NCI-H82 treated with DMSO at 0.1 percent for 48 hours (cell line): ENCODE measurements around the gene LAMA2.
A peak's percentile ranks its signal among the peaks of the same experiment; 100 is the strongest.

Experiments
- DNase-seq: peaks from one replicate; lab custom pipeline; 2025; ENCODE audit not compliant: unreplicated experiment; lab: John Stamatoyannopoulos, UW

The LAMA2 gene

DNA sequence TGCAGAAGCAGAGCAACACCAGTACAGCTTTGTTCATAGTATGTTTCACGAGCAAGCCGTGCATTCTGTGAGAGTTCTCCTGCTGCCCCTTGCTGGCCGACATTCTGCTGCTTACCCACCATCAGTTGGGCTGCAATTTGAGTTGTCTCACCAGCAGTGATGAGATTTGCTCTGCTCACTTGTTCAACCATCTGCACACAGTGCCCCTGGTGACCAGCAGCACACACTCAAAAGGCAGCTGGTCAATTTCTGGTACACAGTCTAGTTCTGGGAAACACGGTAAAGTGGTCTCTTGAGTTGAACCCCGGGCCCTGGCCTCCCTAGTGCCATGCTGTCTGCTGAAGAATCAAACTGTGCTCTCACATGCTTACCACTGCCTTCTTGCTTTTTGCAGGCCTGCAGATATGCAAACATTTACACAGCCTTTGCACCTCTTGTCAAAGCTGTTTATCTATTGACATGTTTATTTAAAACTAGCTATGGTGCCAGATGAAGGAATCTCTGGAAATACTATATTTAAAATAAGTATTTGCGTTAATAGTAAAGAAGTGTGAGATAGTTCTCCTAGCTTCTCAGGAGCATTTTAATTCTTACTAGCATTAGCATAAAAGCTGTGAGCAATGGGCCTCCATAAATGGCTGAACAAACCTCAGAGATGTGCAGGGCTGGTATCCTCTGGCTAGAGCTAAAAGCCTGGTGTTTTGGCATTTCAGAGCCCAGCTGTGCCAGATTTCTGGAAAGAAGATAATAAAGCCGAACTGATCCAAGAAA is 592.7 kb downstream of the LAMA2 start:
- DNase-seq, result no peak

DNA sequence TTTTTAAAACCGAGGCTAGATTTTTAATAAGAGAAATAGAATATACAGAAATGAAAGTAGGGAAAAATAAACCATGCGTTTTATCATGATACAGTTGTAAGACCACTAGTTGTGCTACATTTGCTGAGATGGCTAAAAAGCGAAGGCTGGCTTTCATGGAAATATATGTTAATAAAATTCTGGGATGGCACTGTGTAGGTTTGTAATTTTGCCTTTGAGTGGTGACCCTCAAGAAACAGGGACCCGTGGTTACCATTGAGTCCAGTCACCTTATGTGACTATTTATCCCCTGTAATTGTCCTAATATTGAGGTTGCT is 593.3 kb downstream of the LAMA2 start:
- DNase-seq, result no peak

DNA sequence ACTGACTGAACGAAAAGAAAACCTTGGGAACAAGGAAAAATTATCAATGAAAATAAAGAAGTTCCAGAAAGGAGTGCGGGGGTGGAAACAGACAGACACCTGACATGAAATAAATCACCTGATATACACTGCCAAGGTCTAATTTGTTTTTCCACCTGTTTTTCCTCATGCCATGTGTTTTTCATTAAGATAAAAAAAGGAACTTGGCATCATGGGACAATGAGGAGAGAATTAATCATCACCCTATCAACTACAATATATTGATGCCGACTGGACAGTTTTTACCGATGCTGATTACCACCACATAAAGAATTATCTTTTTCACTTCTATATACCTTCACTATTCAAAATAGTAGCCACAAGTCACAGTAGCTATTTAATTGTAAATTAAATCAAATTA is 593.9 kb downstream of the LAMA2 start:
- no peak for DNase-seq

DNA sequence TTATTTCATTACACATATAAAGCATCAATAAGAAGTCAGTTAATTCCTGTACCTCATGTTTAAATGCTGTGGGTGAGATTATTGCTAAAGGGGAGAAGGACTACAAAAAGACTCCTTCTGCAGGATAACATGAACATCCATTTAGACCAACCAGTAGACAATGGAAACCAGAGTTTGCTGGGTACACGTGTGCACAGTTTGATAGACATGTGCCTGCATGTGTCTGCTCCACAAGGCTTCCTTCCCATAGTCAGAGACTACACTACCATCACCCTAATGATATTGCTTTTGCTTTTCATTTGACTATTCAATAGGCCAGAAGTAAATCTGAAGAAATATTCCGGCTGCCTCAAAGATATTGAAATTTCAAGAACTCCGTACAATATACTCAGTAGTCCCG is 595.4 kb downstream of the LAMA2 start:
- DNase-seq, result no peak

DNA sequence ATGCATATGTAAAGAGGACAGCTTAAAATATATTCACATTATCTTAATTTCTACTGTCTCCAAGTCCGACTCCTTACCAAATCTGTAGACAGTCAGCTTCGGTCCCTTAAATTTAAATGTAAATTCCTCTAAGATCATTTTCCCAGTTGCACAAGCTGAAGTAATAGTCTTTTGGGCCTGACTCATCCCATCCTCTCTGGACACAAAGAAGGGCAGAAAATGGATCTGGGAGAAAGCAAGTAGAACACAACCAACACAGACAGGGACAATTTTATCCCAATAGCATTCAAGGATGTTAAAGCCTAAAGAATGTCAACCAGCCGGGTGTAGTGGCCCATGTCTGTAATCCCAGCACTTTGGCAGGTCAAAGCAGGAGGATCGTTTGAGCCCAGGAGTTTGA is 598.8 kb downstream of the LAMA2 start:
- no peak for DNase-seq

DNA sequence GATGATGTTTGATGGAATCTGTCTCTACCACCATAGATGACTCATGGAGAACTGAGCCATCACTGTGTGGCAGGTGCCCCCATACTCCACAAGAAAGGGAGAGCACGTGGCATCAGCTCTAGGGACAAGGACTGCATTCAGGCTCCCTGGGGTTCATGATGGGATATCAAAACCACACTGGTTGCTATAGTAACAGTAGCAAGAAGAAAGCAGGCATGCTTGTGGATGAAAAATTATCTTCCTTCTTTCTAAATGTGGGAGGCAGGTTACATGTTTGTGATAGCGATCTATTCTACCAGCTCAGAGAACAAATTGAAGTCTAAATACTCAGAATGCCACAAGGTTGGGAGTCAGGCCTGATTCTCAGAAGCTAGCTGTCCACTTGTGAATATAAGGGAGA is 602.8 kb downstream of the LAMA2 start:
- DNase-seq, result no peak

DNA sequence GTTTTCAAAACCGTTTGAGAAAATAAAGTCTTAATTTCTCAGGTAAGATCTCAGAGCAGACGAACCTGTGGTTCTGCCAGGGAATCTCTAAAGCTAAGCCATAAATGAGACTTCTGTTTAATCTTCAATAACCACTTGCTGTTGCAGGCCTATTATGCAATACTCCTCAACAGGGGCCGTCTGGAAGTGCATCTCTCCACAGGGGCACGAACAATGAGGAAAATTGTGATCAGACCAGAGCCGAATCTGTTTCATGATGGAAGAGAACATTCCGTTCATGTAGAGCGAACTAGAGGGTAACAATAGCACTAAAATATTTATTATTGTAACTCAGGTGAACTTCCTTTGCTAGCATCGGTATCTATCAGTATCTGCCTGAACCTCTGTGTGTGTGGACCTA is 603.4 kb downstream of the LAMA2 start:
- no peak for DNase-seq

DNA sequence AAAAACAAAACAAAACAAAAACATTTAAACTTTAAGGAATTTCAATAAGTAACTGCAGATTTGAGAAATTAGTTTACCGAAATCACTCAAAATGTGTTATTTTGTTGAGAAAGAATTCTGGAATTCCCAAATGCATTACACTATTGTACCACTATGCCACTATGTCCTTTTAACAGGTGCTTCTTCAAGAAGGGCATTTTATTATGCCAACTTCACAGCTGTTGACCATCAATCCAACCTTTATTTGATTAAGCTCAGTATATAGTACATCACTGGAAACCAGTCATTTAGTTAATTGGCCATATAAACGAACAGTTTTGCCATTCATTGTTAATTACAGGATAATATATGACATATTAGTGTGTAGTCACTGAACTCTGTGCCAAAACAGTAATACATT is 605.4 kb downstream of the LAMA2 start:
- no peak for DNase-seq

DNA sequence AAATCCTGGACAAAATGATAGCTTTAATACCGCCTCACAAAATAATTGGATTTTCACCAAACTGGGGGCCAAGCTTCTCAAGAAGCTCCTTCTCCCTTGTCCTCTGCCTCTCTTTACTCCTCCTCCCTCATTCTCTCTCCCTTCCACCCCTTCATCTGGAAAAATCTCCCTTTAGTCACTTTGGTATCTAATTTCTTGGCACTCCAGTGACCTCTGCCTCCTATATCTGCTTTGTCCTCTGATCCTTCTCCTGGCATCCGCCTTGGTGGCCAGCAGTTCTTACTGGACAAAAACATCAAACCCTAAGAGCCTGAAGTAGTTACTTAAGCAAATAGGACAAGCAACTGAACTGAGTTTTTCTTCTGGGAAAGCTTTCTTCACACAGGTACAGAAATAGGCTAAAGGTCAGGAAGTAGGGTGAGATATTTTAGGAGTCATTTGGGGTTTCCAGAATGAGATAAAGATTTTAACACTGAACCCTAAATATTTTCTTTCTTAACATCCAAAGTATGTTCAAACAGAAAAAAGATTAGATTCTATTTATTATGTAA is 606.4 kb downstream of the LAMA2 start:
- DNase-seq, result no peak

DNA sequence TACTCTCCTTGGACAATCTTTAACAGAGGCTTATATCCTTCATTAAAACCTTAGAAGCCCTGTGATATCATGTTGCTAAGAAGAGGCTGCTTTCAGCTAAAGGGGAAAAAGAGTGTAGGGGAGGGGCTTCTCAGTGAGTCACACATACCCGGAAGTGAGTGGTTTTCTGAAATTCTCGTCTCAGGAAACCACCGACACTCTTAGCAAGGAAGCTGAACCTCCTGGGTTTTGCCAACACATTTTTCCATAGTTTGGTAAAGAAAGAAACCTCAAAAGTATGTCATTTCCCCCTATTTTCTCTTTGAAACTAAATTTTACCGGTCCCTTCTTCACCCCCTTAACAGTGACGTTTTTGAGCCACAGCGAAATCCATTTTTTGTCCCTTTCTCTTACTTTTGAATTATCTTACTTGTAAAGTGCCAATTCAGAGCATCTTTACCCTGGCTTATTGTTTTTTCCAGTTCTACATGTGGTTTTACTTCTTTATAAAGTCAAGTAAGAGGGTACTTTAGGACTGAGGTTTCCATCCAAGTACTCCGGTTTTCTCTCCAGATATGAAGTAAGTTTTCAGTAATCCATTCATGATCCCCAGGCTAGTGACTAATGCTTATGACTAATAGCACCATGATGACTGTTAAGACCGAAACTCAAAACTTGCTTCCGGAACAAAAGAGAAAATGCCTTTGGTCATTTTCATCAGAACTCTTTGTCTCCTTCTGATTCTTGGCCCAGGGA is 607.8 kb downstream of the LAMA2 start:
- no peak for DNase-seq

DNA sequence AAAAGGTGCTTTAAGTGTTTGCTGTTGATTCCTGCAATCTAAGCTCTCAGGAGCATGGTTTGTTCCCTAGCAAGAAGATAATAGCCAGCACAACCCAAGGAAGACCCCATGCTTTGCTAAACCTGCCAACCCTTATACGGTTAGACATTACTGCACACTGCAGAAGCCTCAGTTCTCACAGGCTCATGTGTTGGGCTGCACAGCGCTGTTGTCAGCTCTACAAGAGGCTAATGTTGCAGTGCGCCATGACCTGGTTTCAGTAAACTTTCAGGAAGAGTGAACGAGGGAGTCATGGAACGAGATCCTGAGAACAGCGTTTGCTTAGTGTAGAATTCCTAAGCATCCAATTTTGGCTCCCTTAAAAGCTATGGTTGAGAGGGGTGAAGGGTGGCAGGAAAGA is 608.5 kb downstream of the LAMA2 start:
- no peak for DNase-seq

DNA sequence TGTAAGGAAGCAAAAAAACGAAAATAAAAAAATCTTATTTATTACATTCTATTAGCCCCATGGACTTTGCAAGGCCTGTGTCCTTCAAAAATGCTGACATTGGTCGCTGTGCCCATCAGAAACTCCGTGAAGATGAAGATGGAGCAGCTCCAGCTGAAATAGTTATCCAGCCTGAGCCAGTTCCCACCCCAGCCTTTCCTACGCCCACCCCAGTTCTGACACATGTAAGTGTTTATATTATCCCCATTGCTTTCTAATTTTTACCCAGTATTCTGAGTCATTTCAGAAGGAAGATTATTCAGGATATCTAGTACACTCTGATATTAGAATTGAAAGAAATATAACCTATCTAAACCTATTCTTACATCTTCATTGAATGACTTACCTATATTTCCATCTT is 609.3 kb downstream of the LAMA2 start:
- no peak for DNase-seq

DNA sequence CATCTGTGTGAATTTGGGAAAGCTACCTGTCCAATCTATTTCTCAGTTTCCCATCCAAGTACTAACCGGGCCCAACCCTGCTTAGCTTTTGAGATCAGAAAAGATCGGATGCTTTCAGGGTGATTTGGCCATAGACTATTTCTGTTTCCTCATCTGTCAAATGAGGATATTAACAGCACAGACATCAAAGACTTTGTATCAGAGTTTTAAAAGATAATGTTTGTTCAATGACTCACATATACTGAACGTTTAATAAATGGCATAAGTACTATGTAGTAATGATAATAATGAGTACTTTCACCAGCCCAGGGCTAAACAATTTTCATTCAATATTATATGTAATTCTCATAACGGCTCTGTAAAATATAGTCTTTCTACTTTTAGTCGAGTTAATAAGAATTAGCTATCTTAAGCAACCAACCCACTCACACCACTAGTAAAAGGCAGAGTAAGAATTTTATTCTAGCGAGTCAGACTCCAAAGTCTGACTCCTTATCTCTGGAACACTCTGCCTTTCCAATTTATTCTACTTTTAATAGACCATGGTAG is 610.5 kb downstream of the LAMA2 start:
- no peak for DNase-seq

DNA sequence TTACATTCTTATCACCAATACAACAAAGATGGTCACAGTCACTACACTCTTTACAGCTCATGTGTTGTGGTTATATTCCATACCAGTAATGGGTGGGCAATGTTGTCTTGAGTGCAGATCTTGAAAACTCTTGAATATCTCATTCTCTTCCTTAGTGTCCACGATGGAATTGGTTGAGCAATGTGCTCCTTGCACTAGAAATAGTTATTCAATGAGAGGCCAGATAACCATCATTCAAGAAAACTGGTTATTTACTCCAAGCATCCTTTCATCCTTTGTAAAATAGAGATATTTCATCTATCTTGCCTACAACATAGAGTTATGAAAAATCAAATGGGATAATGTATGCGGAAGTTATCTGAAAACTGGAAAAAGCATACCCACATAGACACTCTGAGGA is 611.2 kb downstream of the LAMA2 start:
- no peak for DNase-seq

DNA sequence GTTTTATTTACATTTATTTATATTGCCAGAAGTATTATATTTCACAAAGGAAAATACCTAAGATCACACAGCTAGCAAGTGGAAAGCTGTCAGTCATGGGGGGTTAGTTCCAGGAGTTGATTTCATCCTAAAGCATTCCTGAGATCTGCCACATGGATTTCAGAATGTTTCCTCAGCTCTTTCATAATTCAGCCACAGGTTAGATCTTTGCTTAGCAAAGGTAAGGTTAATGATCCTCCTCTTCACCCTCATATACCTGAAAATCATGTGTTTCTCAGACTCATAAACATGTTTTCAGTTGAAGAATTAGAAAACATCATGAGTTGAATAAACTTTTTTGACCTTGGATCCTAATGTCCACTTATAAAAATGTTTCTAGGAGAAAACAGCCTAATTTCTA is 611.6 kb downstream of the LAMA2 start:
- DNase-seq, result no peak

DNA sequence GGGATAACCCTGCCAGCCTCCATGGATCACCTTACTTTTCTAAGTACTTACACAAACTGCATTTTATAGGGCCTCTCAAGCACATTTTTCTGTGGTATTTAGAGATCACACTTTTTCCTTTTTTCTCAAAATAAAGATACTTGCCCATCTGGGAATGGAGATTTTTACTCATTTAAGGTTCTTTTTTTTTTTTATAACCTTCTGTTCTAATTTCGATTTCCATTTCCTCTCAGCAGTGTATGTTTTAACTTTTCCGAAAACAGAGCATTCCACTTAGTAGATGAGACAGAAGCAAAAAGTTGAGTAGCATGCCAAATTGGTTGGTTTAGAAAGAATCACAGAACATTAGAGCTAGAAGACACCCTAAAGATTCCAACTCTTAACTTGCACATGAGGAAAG is 612.7 kb downstream of the LAMA2 start:
- no peak for DNase-seq

DNA sequence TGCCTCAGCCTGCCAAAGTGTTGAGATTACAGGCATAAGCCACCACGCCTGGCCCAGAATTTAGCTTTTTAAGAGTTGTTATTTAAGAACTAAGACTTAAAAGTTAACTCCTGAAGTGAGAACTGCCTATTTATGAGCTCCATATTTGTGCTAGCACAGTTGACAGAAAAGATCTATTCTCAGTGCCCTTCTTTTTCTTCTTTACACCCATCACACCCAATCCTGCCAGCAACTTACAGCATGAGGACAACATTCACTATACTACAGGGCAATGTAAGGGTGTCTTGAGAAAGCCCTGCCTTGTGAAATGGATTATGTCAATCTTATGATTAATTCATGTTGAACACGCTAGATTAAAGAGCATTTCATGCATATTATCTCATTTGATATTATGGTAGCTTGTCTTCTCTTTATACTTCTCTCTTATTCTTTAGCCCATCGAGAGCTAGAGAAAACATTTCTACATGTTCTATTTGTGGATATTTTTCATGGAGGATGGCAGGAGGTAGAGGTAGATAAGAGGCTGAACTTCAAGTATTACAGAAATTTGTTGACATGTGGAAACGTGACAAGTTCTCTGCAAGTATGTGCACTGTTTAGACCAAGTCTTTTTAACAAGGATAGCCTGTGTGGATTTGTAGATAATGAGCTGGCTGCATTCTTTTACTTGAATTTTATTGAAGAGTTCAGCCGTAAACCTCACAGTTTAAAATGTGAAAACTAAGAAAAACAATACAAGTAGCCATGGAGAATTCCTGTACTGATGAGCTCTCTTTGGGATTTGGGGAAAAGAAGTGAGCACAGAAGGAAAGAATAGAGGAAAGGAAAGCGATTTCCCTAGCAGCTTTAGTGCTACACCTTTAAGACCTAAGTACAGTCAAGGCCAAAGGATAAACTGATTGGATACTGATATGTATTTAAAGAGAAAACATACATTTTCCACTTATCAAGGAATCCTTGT is 614.8 kb downstream of the LAMA2 start:
- DNase-seq, result no peak

DNA sequence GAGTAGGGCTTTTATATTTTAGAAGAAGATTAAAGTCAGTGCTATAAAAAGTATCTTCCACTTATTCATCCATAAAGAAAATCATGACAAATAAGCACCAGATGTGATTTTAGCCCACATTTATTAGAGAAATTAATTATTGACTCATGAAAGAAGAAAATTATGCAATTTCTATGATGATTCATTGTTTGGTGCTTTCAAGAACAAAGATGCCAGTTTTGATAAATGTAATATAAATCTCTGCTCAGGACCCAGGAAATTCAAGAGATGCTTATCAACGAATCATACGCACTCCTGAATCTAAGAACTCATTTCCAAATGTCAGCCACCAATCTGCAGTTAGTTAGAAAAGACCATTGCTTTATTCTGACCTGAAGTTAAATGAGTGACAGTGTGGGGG is 615.6 kb downstream of the LAMA2 start:
- DNase-seq, result no peak

DNA sequence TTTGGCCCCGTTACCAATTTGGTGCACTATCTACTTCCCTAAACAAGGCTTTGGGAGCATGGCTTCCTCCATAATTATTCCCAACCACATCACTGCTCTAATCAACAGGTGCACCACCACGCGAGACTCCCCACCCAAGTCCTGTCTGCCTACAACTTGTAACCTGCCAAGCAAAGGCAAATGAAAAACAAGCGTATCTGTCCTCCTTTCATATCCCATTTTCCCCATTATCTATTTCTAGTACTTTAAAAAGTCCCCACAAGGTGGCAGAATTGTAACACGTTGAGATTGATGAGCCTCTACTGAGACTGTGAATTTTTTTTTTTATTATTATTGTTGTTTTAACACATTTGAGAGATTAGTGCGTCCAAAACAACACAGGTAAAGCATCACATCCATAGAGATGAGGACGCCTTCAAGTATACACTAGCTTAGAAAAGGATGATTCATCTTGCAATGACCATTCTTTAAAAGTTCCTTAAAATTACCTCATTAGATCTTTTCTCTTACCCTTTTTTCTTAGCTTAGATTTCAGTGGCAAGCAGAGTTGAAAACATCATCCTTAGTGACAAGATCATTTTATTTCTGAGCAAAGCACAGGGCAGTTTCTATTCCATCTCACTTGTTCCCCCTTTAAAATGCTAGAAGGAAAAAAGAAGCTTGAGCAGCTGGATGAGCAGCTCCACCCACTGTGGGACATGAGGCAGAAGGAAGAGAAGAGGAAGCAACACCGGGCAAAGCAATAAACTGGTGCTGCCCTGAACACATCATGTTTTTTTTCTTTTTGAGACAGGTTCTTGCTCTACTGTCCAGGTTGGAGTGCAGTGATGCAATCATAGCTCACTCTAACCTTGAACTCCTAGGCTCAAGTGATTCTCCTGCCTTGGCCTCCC is 616.3 kb downstream of the LAMA2 start:
- peak; percentile 40 for DNase-seq

DNA sequence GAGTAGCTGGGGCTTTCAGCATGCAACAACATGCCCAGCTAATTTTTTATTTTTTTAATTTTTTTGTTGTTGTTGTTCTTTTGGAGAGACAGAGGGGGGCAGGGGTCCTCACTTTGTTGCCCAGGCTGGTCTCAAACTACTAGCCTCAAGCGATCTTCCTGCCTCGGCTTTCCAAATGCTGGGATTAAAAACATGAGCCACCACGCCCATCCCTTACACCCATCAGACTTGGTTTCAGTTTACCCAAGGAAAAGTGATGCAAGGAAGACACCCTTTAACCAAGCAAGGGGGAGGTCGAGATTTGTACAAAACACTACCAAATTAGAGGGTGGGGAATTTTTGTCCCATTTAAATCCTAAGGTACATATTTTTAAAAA is 616.9 kb downstream of the LAMA2 start:
- no peak for DNase-seq
